IPS-11a (cell line): ENCODE data around the gene NEUROG2.
A peak's percentile ranks its signal among the peaks of the same experiment; 100 is the strongest.

Experiments used
- H3K4me3 ChIP-seq: one replicate; pipeline ENCODE4 v1.5.1; 2013; ENCODE audit warnings: low read depth, low read length, control low read depth

NEUROG2 gene

GRCh38 chr4:112521123-112522023 is 5.4 kb upstream of the NEUROG2 start:
- H3K4me3 ChIP-seq: peak overlapping the region; percentile 18

GRCh38 chr4:112520598-112521122 is 4.7 kb upstream of the NEUROG2 start:
- peak overlapping the region; percentile 18 for H3K4me3 ChIP-seq

GRCh38 chr4:112519689-112520597 is 4.0 kb upstream of the NEUROG2 start:
- no peak overlapping the region for H3K4me3 ChIP-seq

- H3K4me3 ChIP-seq: no peak overlapping the region
These were observed 2.7 kb upstream of the NEUROG2 start for GRCh38 chr4:112518675-112519074.

GRCh38 chr4:112517911-112518310 is 1.9 kb upstream of the NEUROG2 start:
- no peak overlapping the region for H3K4me3 ChIP-seq

- H3K4me3 ChIP-seq: no peak overlapping the region
These were observed 1.2 kb upstream of the NEUROG2 start for GRCh38 chr4:112517067-112517634.

- no peak overlapping the region for H3K4me3 ChIP-seq
These were observed 589 bp upstream of the NEUROG2 start for GRCh38 chr4:112516471-112517066.

GRCh38 chr4:112515198-112516065 is 548 bp downstream of the NEUROG2 start:
- peak overlapping the region; percentile 39 for H3K4me3 ChIP-seq

GRCh38 chr4:112514647-112515197 is 1.3 kb downstream of the NEUROG2 start:
- peak overlapping the region; percentile 39 for H3K4me3 ChIP-seq

- no peak overlapping the region for H3K4me3 ChIP-seq
These were observed 1.9 kb downstream of the NEUROG2 start for GRCh38 chr4:112513971-112514646.

GRCh38 chr4:112511803-112512118 is 4.2 kb downstream of the NEUROG2 start:
- H3K4me3 ChIP-seq: no peak overlapping the region

GRCh38 chr4:112511093-112511802 is 4.7 kb downstream of the NEUROG2 start:
- no peak overlapping the region for H3K4me3 ChIP-seq

GRCh38 chr4:112510291-112511092 is 5.5 kb downstream of the NEUROG2 start:
- no peak overlapping the region for H3K4me3 ChIP-seq

GRCh38 chr4:112509243-112510141 is 6.5 kb downstream of the NEUROG2 start:
- no peak overlapping the region for H3K4me3 ChIP-seq

GRCh38 chr4:112508356-112508755 is 7.6 kb downstream of the NEUROG2 start:
- no peak overlapping the region for H3K4me3 ChIP-seq

GRCh38 chr4:112504807-112505206 is 11.2 kb downstream of the NEUROG2 start:
- H3K4me3 ChIP-seq: no peak overlapping the region

GRCh38 chr4:112502871-112503270 is 13.1 kb downstream of the NEUROG2 start:
- H3K4me3 ChIP-seq: no peak overlapping the region
